K562 (cell line): ENCODE results near the gene PAAF1. TPM values are rescaled to one million over a fixed set of nuclear protein-coding genes. Genes with fewer than 3 reads are reported as not detected.

Source experiments
- ASH1L ChIP-seq: fragments of 450-650 bp; IDR thresholded peaks from 2 replicates; pipeline ENCODE4 v1.6.1; 2018; ENCODE audit warnings: borderline replicate concordance, mild to moderate bottlenecking, low read depth; ENCODE audit not compliant: partially characterized antibody
- PTTG1 ChIP-seq: fragments of 450-650 bp; IDR thresholded peaks from 2 replicates; pipeline ENCODE4 v1.6.1; 2016; ENCODE audit warnings: low read depth, mild to moderate bottlenecking, missing genetic modification characterization, missing compliant biosample characterization
- RAD51 ChIP-seq: fragments of 450-650 bp; IDR thresholded peaks from 2 replicates; pipeline ENCODE4 v1.7.1; 2016; ENCODE audit warnings: low read depth, mild to moderate bottlenecking, borderline replicate concordance
- RCOR1 ChIP-seq, 2 experiments: IDR thresholded peaks; 2 replicates each; pipeline ENCODE4 v1.6.1; 2012; ENCODE audit warnings: low read depth in 2 of 2, low read length in 2 of 2, borderline replicate concordance in 1 of 2, improper control_type of control experiment in 1 of 2
- RNF2 ChIP-seq: sonication (generic); IDR thresholded peaks from 2 replicates; pipeline ENCODE4 v1.6.1; 2016
- ZBTB40 ChIP-seq, 2 experiments: fragments of 450-650 bp in 1 of 2; sonication (generic) in 1 of 2; formaldehyde crosslinking in 1 of 2; IDR thresholded peaks; 2 replicates each; pipeline versions ENCODE4 v1.7.1 to v1.9.0; 2016 to 2022; ENCODE audit warnings: inconsistent platforms in 1 of 2, mild to moderate bottlenecking in 1 of 2, missing genetic modification reagents in 1 of 2
- ZFX ChIP-seq: sonication (generic); formaldehyde crosslinking; IDR thresholded peaks from 2 replicates; pipeline ENCODE4 v1.8.0; 2022; ENCODE audit warnings: mild to moderate bottlenecking, missing genetic modification reagents, moderate library complexity
- polyA plus RNA-seq, 8 experiments: library from polyadenylated mRNA; depleted of rRNA in 4 of 8; stranded (reverse) in 5 of 8; unstranded in 3 of 8; fragments of >200 nt; fragmentation: Nextera tagmentation in 2 of 8; fragmentation: Illumina TruSeq in 1 of 8; extraction: Ambion mirVana in 2 of 8; extraction: Trizol in 1 of 8; gene quantifications; 2 replicates each; pipeline versions ENCODE4 v1.2.1 to v1.2.3, GENCODE V29; 2011 to 2014; ENCODE audit warnings: inconsistent platforms in 1 of 8, missing spikeins in 1 of 8
- total RNA-seq, 7 experiments: library from RNA; depleted of rRNA in 6 of 7; stranded (reverse); fragments of >200 nt in 6 of 7; fragmentation: Illumina TruSeq in 2 of 7; extraction: Trizol in 2 of 7; gene quantifications; 2 replicates each; pipeline versions ENCODE4 v1.2.1 to v1.2.3, GENCODE V29; 2011 to 2021; ENCODE audit warnings: low replicate concordance in 1 of 7
- TF ChIP-seq, protein P1 (sequence below), 2 experiments: fragments of 200-800 bp in 1 of 2; sonication (Bioruptor generic) in 1 of 2; sonication (generic) in 1 of 2; formaldehyde crosslinking in 1 of 2; IDR thresholded peaks in 1 of 2; conservative IDR thresholded peaks in 1 of 2; 2 replicates each; pipeline versions ENCODE4 v1.5.0 to v1.6.1; 2016 to 2020; ENCODE audit warnings: missing compliant biosample characterization in 1 of 2, missing genetic modification characterization in 1 of 2, missing genetic modification reagents in 1 of 2
- TF ChIP-seq, protein P2 (sequence below), 3 experiments: fragments of 200-800 bp in 1 of 3; fragments of 250-450 bp in 1 of 3; fragments of 450-650 bp in 1 of 3; sonication (Bioruptor Pico) in 1 of 3; sonication (Bioruptor generic) in 1 of 3; formaldehyde crosslinking in 1 of 3; IDR thresholded peaks; 2 replicates each; pipeline versions ENCODE4 v1.6.1 to v1.8.0; 2016 to 2022; ENCODE audit warnings: mild to moderate bottlenecking in 2 of 3, missing genetic modification characterization in 2 of 3, missing compliant biosample characterization in 1 of 3, moderate library complexity in 1 of 3

PAAF1 gene
- total and polyA plus RNA-seq, 9 of the 15 experiments (the other 6 are each of a cell fraction or from before 2014, with no cell fraction given), result 13.5 to 78.6 (median 23.3) TPM

- TF ChIP-seq ZBTB40 (IDR thresholded peaks at IDR 0.05), result peak; percentile 94
- TF ChIP-seq ZBTB40 (CRISPR knock-in tag; IDR thresholded peaks at IDR 0.05), result no peak
- peak in 1 of 2 experiments; percentile 47; a peak in 1 of 4 replicates for TF ChIP-seq RCOR1 (IDR thresholded peaks at IDR 0.05; ENCODE audit: borderline replicate concordance in 1 of 2, low read depth in 2 of 2, low read length in 2 of 2)
- TF ChIP-seq, protein P1, sequence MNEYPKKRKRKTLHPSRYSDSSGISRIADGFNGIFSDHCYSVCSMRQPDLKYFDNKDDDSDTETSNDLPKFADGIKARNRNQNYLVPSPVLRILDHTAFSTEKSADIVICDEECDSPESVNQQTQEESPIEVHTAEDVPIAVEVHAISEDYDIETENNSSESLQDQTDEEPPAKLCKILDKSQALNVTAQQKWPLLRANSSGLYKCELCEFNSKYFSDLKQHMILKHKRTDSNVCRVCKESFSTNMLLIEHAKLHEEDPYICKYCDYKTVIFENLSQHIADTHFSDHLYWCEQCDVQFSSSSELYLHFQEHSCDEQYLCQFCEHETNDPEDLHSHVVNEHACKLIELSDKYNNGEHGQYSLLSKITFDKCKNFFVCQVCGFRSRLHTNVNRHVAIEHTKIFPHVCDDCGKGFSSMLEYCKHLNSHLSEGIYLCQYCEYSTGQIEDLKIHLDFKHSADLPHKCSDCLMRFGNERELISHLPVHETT (CRISPR knock-in tag; conservative IDR thresholded peaks at IDR 0.05 in 1 of 2, IDR thresholded peaks at IDR 0.05 in 1 of 2), result 0 out of 4 replicates have a peak, but pooled peaks of 1 of the 2 experiments have one; percentile 11
- TF ChIP-seq ZFX (CRISPR knock-in tag), result peak; percentile 76
- TF ChIP-seq RNF2, result no peak
- peak; percentile 54 for TF ChIP-seq ASH1L
- TF ChIP-seq, protein P2, sequence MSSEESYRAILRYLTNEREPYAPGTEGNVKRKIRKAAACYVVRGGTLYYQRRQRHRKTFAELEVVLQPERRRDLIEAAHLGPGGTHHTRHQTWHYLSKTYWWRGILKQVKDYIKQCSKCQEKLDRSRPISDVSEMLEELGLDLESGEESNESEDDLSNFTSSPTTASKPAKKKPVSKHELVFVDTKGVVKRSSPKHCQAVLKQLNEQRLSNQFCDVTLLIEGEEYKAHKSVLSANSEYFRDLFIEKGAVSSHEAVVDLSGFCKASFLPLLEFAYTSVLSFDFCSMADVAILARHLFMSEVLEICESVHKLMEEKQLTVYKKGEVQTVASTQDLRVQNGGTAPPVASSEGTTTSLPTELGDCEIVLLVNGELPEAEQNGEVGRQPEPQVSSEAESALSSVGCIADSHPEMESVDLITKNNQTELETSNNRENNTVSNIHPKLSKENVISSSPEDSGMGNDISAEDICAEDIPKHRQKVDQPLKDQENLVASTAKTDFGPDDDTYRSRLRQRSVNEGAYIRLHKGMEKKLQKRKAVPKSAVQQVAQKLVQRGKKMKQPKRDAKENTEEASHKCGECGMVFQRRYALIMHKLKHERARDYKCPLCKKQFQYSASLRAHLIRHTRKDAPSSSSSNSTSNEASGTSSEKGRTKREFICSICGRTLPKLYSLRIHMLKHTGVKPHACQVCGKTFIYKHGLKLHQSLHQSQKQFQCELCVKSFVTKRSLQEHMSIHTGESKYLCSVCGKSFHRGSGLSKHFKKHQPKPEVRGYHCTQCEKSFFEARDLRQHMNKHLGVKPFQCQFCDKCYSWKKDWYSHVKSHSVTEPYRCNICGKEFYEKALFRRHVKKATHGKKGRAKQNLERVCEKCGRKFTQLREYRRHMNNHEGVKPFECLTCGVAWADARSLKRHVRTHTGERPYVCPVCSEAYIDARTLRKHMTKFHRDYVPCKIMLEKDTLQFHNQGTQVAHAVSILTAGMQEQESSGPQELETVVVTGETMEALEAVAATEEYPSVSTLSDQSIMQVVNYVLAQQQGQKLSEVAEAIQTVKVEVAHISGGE (CRISPR knock-in tag; IDR thresholded peaks at IDR 0.05), result peak in 2 of 3 experiments; percentile 48 to 83; a peak in 3 of 6 replicates
- TF ChIP-seq PTTG1 (tag), result no peak
- 0 out of 2 replicates have a peak, but pooled peaks have one; percentile 12 for TF ChIP-seq RAD51
Observed at GRCh38 chr11:73876424-73877310, at the start of gene PAAF1, which contains the start of gene COA4 (continued).
